ENCODE data around the gene ODAD3.
A peak's percentile ranks its signal among the peaks of the same experiment; 100 is the strongest.
"Not testable (repeated sequence)": the region's sequence is repeated elsewhere in the genome, so short reads cannot be mapped to it uniquely, and the experiment has no call there.

The ODAD3 gene

GRCh38 chr19:11434703-11435056 is 241 bp downstream of the ODAD3 start:
- H3K36me3 ChIP-seq (ENCODE audit: control insufficient read depth, insufficient read depth, low read length): peaks cover 30% of the 10 kb centered on the region
- 23 to 28% methylated on average over 4 to 7 of the region's 9 CpGs for WGBS, 2 experiments (ENCODE audit: insufficient coverage in 2 of 2)
- peak overlapping the region; percentile 92 for H3K4me3 ChIP-seq (ENCODE audit: extremely low read depth, insufficient read depth, low read length, poor library complexity, severe bottlenecking)
- no peaks in the 10 kb centered on the region for H3K4me1 ChIP-seq (ENCODE audit: control insufficient read depth, insufficient read depth, low read length, poor library complexity, severe bottlenecking)
- H3K9me3 ChIP-seq (ENCODE audit: control insufficient read depth, low read length): no peaks in the 10 kb centered on the region
- peak overlapping the region; percentile 92 for H3K27ac ChIP-seq (ENCODE audit: low read depth, low read length, severe bottlenecking)

GRCh38 chr19:11433526-11433925 is 1.4 kb downstream of the ODAD3 start:
- not testable (repeated sequence) for H3K4me1 ChIP-seq (ENCODE audit: control insufficient read depth, insufficient read depth, low read length, poor library complexity, severe bottlenecking); H3K27ac ChIP-seq (ENCODE audit: low read depth, low read length, severe bottlenecking); H3K9me3 ChIP-seq (ENCODE audit: control insufficient read depth, low read length); H3K4me3 ChIP-seq (ENCODE audit: extremely low read depth, insufficient read depth, low read length, poor library complexity, severe bottlenecking)
- WGBS, 2 experiments (ENCODE audit: insufficient coverage in 2 of 2): 92 to 100% methylated on average over 2 to 3 of the region's 3 CpGs
- peaks cover 23% of the 10 kb centered on the region for H3K36me3 ChIP-seq (ENCODE audit: control insufficient read depth, insufficient read depth, low read length)

GRCh38 chr19:11426656-11427055 is 8.3 kb downstream of the ODAD3 start:
- no peak overlapping the region for H3K4me3 ChIP-seq (ENCODE audit: extremely low read depth, insufficient read depth, low read length, poor library complexity, severe bottlenecking)
- H3K27ac ChIP-seq (ENCODE audit: low read depth, low read length, severe bottlenecking): no peak overlapping the region
- WGBS, 2 experiments (ENCODE audit: insufficient coverage in 2 of 2): 93 to 97% methylated on average over 13 to 19 of the region's 19 CpGs
- peaks cover 5% of the 10 kb centered on the region for H3K9me3 ChIP-seq (ENCODE audit: control insufficient read depth, low read length)
- no peaks in the 10 kb centered on the region for H3K4me1 ChIP-seq (ENCODE audit: control insufficient read depth, insufficient read depth, low read length, poor library complexity, severe bottlenecking)
- no peaks in the 10 kb centered on the region for H3K36me3 ChIP-seq (ENCODE audit: control insufficient read depth, insufficient read depth, low read length)

- H3K4me3 ChIP-seq (ENCODE audit: extremely low read depth, insufficient read depth, low read length, poor library complexity, severe bottlenecking): no peak overlapping the region
- H3K27ac ChIP-seq (ENCODE audit: low read depth, low read length, severe bottlenecking): no peak overlapping the region
- peaks cover 2% of the 10 kb centered on the region for H3K4me1 ChIP-seq (ENCODE audit: control insufficient read depth, insufficient read depth, low read length, poor library complexity, severe bottlenecking)
- H3K36me3 ChIP-seq (ENCODE audit: control insufficient read depth, insufficient read depth, low read length): no peaks in the 10 kb centered on the region
- whole genome bisulfite sequencing, 2 experiments (ENCODE audit: insufficient coverage in 2 of 2): 93 to 96% methylated on average over 21 to 28 of the region's 28 CpGs
- peaks cover 7% of the 10 kb centered on the region for H3K9me3 ChIP-seq (ENCODE audit: control insufficient read depth, low read length)
Measured at GRCh38 chr19:11425719-11426457, 9.0 kb downstream of the ODAD3 start.

GRCh38 chr19:11423791-11424181 is 11.1 kb downstream of the ODAD3 start:
- H3K27ac ChIP-seq (ENCODE audit: low read depth, low read length, severe bottlenecking): no peak overlapping the region
- no peak overlapping the region for H3K4me3 ChIP-seq (ENCODE audit: extremely low read depth, insufficient read depth, low read length, poor library complexity, severe bottlenecking)
- H3K9me3 ChIP-seq (ENCODE audit: control insufficient read depth, low read length): peaks cover 7% of the 10 kb centered on the region
- H3K36me3 ChIP-seq (ENCODE audit: control insufficient read depth, insufficient read depth, low read length): no peaks in the 10 kb centered on the region
- 77 to 79% methylated on average over 12 to 19 of the region's 22 CpGs for WGBS, 2 experiments (ENCODE audit: insufficient coverage in 2 of 2)
- peaks cover 8% of the 10 kb centered on the region for H3K4me1 ChIP-seq (ENCODE audit: control insufficient read depth, insufficient read depth, low read length, poor library complexity, severe bottlenecking)

- 88 to 89% methylated on average over 25 to 27 of the region's 27 CpGs for WGBS, 2 experiments (ENCODE audit: insufficient coverage in 2 of 2)
- no peak overlapping the region for H3K27ac ChIP-seq (ENCODE audit: low read depth, low read length, severe bottlenecking)
- H3K9me3 ChIP-seq (ENCODE audit: control insufficient read depth, low read length): peaks cover 7% of the 10 kb centered on the region
- H3K4me3 ChIP-seq (ENCODE audit: extremely low read depth, insufficient read depth, low read length, poor library complexity, severe bottlenecking): no peak overlapping the region
- H3K36me3 ChIP-seq (ENCODE audit: control insufficient read depth, insufficient read depth, low read length): no peaks in the 10 kb centered on the region
- H3K4me1 ChIP-seq (ENCODE audit: control insufficient read depth, insufficient read depth, low read length, poor library complexity, severe bottlenecking): peaks cover 12% of the 10 kb centered on the region
Measured at GRCh38 chr19:11423164-11423790, 11.6 kb downstream of the ODAD3 start.

- Histone ChIP-seq H3K27ac (ENCODE audit: low read depth, low read length, severe bottlenecking) (no peak overlapping the region), H3K4me3 (ENCODE audit: extremely low read depth, insufficient read depth, low read length, poor library complexity, severe bottlenecking) (no peak overlapping the region), H3K9me3 (ENCODE audit: control insufficient read depth, low read length) (peaks cover 7% of the 10 kb centered on the region), H3K36me3 (ENCODE audit: control insufficient read depth, insufficient read depth, low read length) (no peaks in the 10 kb centered on the region), H3K4me1 (ENCODE audit: control insufficient read depth, insufficient read depth, low read length, poor library complexity, severe bottlenecking) (peaks cover 12% of the 10 kb centered on the region)
- WGBS, 2 experiments (ENCODE audit: insufficient coverage in 2 of 2): 46 to 52% methylated on average over 39 to 40 of the region's 56 CpGs
Measured at GRCh38 chr19:11422163-11423065, 12.5 kb downstream of the ODAD3 start.

GRCh38 chr19:11421371-11422098 is 13.4 kb downstream of the ODAD3 start:
- H3K27ac ChIP-seq (ENCODE audit: low read depth, low read length, severe bottlenecking): no peak overlapping the region
- H3K4me3 ChIP-seq (ENCODE audit: extremely low read depth, insufficient read depth, low read length, poor library complexity, severe bottlenecking): peak overlapping the region; percentile 8
- H3K36me3 ChIP-seq (ENCODE audit: control insufficient read depth, insufficient read depth, low read length): no peaks in the 10 kb centered on the region
- H3K4me1 ChIP-seq (ENCODE audit: control insufficient read depth, insufficient read depth, low read length, poor library complexity, severe bottlenecking): peaks cover 12% of the 10 kb centered on the region
- H3K9me3 ChIP-seq (ENCODE audit: control insufficient read depth, low read length): peaks cover 7% of the 10 kb centered on the region
- 22 to 25% methylated on average over 33 to 35 of the region's 36 CpGs for WGBS, 2 experiments (ENCODE audit: insufficient coverage in 2 of 2)

GRCh38 chr19:11420429-11421370 is 14.2 kb downstream of the ODAD3 start:
- Histone ChIP-seq H3K36me3 (ENCODE audit: control insufficient read depth, insufficient read depth, low read length) (no peaks in the 10 kb centered on the region), H3K4me1 (ENCODE audit: control insufficient read depth, insufficient read depth, low read length, poor library complexity, severe bottlenecking) (peaks cover 12% of the 10 kb centered on the region), H3K9me3 (ENCODE audit: control insufficient read depth, low read length) (peaks cover 7% of the 10 kb centered on the region), H3K4me3 (ENCODE audit: extremely low read depth, insufficient read depth, low read length, poor library complexity, severe bottlenecking) (peak overlapping the region; percentile 27), H3K27ac (ENCODE audit: low read depth, low read length, severe bottlenecking) (no peak overlapping the region)
- 6 to 7% methylated on average over 28 to 34 of the region's 46 CpGs for WGBS, 2 experiments (ENCODE audit: insufficient coverage in 2 of 2)
